ENCODE measurements around the gene CEACAM1.

DNA sequence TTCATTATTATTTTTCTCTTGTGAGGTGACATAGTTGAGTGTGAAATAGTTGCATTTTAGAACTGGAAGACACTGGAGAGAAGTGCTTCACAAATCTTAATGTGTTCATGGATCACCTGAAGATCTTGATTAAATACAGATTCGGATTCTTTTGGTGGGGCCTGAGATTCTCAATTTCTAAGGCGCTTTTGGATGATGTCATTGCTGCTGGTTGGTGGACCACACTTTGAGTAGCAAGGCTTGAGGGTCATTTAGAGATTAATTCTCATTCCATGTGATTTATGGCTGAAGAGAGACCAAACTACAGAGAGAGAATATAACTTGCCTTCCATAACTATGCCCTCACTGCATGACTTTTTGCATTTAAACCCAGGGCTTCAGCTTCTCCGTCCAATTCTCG, 39.3 kb upstream of the CEACAM1 start:
- no peak for TF ChIP-seq CTCF (conservative IDR thresholded peaks at IDR 0.05; ENCODE audit: low read depth, low read length)
- TF ChIP-seq EZH2 (IDR thresholded peaks at IDR 0.05; ENCODE audit: low read length, unreplicated experiment), result no peak
- TF ChIP-seq EZH2phosphoT487 (IDR thresholded peaks at IDR 0.05; ENCODE audit: borderline replicate concordance, low read length), result no peak
